Uterus (tissue), 4 donors: ENCODE data around the gene PLB1. TPM values are rescaled to one million over a fixed set of nuclear protein-coding genes. Genes with fewer than 3 reads are reported as not detected.

Experiments
- DNase-seq, 2 donors: peaks; one replicate each; pipeline ENCODE4 v3.0.0-alpha.2; 2019 to 2020
- H3K27ac ChIP-seq, 2 donors: fragments of 200-600 bp; sonication (generic); 1 replicate in 1 of 2; 2 replicates in 1 of 2; pipeline ENCODE4 v1.5.1; 2016 to 2018
- H3K27me3 ChIP-seq, 2 donors: fragments of 200-600 bp; sonication (generic); one replicate each; pipeline ENCODE4 v1.5.1; 2018 to 2019; ENCODE audit warnings: control low read depth in 1 of 2
- H3K36me3 ChIP-seq, 2 donors: fragments of 200-600 bp; sonication (generic); one replicate each; pipeline ENCODE4 v1.5.1; 2019; ENCODE audit warnings: control low read depth in 1 of 2
- H3K4me1 ChIP-seq, 2 donors: fragments of 200-600 bp; sonication (generic); one replicate each; pipeline ENCODE4 v1.5.1; 2018 to 2019; ENCODE audit warnings: control low read depth in 1 of 2
- H3K4me3 ChIP-seq, 2 donors: fragments of 200-600 bp; sonication (generic); 1 replicate in 1 of 2; 2 replicates in 1 of 2; pipeline ENCODE4 v1.5.1; 2018 to 2019; ENCODE audit warnings: mild to moderate bottlenecking in 1 of 2
- H3K9me3 ChIP-seq, 2 donors: fragments of 200-600 bp; sonication (generic); one replicate each; pipeline ENCODE4 v1.5.1; 2019; ENCODE audit warnings: control low read depth in 1 of 2
- CTCF ChIP-seq, 4 experiments: fragments of 200-600 bp in 2 of 4; fragments of 450-650 bp in 2 of 4; sonication (generic) in 2 of 4; IDR thresholded peaks; one replicate each; pipeline ENCODE4 v1.5.1; 2016 to 2019; ENCODE audit warnings: antibody characterized with exemption in 4 of 4, mild to moderate bottlenecking in 2 of 4, moderate library complexity in 1 of 4
- POLR2A ChIP-seq, 2 donors: fragments of 450-650 bp; IDR thresholded peaks; one replicate each; pipeline ENCODE4 v1.6.1; 2016; ENCODE audit warnings: antibody characterized with exemption in 2 of 2, mild to moderate bottlenecking in 1 of 2, moderate library complexity in 1 of 2
- intact Hi-C: fragments of 100-400 bp; cut with DNase I; formaldehyde crosslinking; loops from one replicate; pipeline ENCODE4 v1.15.1; 2023; ENCODE audit warnings: low total_unique reads
- total RNA-seq, 4 donors: library from RNA; depleted of rRNA in 3 of 4; stranded (reverse); fragments of >200 nt in 3 of 4; gene quantifications; one replicate each; pipeline versions ENCODE4 v1.1.0 to v1.2.4, GENCODE V29; 2014 to 2023
- donor health status: DM: yes; HTN: yes; CAD: no.

Gene PLB1
- total RNA-seq, 4 donors from 2014 or later, result 2.9 to 12.4 (median 5.2) TPM

GRCh38 chr2:28506112-28506910, 10.5 kb downstream of the PLB1 start:
- intact Hi-C loops, result no loop called here
- no peak for DNase-seq
- no peaks in the 10 kb centered on the region for H3K36me3 ChIP-seq
- H3K9me3 ChIP-seq, result no peaks in the 10 kb centered on the region
- no peaks in the 10 kb centered on the region for H3K4me1 ChIP-seq
- no peak overlapping the region for H3K27ac ChIP-seq
- no peak overlapping the region for H3K4me3 ChIP-seq
- TF ChIP-seq CTCF (IDR thresholded peaks at IDR 0.05), result no peak
- no peak for TF ChIP-seq POLR2A (IDR thresholded peaks at IDR 0.05)
- no peaks in the 10 kb centered on the region for H3K27me3 ChIP-seq

GRCh38 chr2:28507796-28508764, 12.2 kb downstream of the PLB1 start:
- no peak for DNase-seq
- no peak overlapping the region for H3K4me3 ChIP-seq
- no peaks in the 10 kb centered on the region for H3K9me3 ChIP-seq
- TF ChIP-seq POLR2A (IDR thresholded peaks at IDR 0.05), result no peak
- no peak for TF ChIP-seq CTCF (IDR thresholded peaks at IDR 0.05)
- H3K36me3 ChIP-seq, result no peaks in the 10 kb centered on the region
- H3K27me3 ChIP-seq, result no peaks in the 10 kb centered on the region
- no peak overlapping the region for H3K27ac ChIP-seq
- no peaks in the 10 kb centered on the region for H3K4me1 ChIP-seq
- intact Hi-C loops, result no loop called here

GRCh38 chr2:28509361-28509760, 13.5 kb downstream of the PLB1 start:
- Histone ChIP-seq H3K4me3 (no peak overlapping the region), H3K27me3 (no peaks in the 10 kb centered on the region), H3K9me3 (no peaks in the 10 kb centered on the region), H3K27ac (no peak overlapping the region), H3K4me1 (no peaks in the 10 kb centered on the region), H3K36me3 (no peaks in the 10 kb centered on the region)
- TF ChIP-seq POLR2A (IDR thresholded peaks at IDR 0.05), result no peak
- TF ChIP-seq CTCF (IDR thresholded peaks at IDR 0.05), result no peak
- intact Hi-C loops, result no loop called here
- DNase-seq, result no peak

- no peak for DNase-seq
- no peaks in the 10 kb centered on the region for H3K27me3 ChIP-seq
- no peak overlapping the region for H3K4me3 ChIP-seq
- H3K36me3 ChIP-seq, result no peaks in the 10 kb centered on the region
- no peaks in the 10 kb centered on the region for H3K9me3 ChIP-seq
- H3K27ac ChIP-seq, result no peak overlapping the region
- TF ChIP-seq CTCF (IDR thresholded peaks at IDR 0.05) (no peak), POLR2A (IDR thresholded peaks at IDR 0.05) (no peak)
- intact Hi-C loops, result no loop called here
- H3K4me1 ChIP-seq, result no peaks in the 10 kb centered on the region
These were observed 14.3 kb downstream of the PLB1 start for GRCh38 chr2:28510184-28510583.
